ENCODE results near the gene DBR1.

The DBR1 gene

GRCh38 chr3:138132239-138132638 is 42.5 kb downstream of the DBR1 start, which contains the start of gene A4GNT:
TSS of gene A4GNT (minus strand) at chr3:138132390. CDS start at chr3:138131256, 1,134 bp downstream.
- no peak within 1 kb of the TSS for H3K4me3 ChIP-seq (ENCODE audit: low read depth, low read length)
- no peak for TF ChIP-seq CTCF (IDR thresholded peaks at IDR 0.05; ENCODE audit: low read depth, low read length, missing control alignments)
- no peak for DNase-seq (ENCODE audit: low read depth)
- in situ Hi-C loops (cut with HindIII; ENCODE audit: low sequenced_read_pairs): no loop called here

DNA sequence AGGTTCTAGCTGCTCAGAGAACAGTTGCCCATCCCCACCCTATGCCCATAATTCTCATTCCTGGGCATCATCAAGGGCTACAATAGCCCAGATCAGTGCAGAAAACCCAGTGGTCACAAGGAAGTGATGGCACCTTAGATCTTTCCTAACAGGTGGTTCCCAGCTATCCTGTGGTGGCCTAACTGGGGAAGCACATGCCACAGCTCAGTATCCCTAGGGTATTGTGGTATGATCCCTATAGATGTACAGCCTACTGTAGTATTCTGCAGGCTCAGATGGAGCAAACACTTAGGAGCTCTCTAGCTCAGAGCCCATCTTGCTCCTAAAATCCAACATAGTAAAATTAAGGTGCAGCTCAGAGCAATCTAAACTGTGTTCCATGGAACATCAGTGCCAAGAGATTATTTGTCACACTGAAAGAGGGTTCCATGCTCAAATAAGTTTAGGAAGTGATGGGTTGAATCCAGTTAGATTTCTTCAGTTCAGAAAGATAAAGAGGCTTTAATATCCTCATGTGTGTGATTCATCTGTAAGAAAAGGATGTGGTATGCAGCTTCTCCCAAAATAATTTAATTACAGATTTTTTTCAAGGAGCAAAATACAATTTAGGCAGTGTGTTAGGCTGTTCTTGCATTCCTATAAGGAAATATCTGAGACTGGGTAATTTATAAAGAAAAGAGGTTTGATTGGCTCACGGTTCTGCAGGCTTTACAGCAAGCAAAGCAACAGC is 46.9 kb downstream of the DBR1 start:
- H3K4me3 ChIP-seq (ENCODE audit: low read depth, low read length): no peak overlapping the region
- TF ChIP-seq CTCF (IDR thresholded peaks at IDR 0.05; ENCODE audit: low read depth, low read length, missing control alignments): no peak
- no peak for DNase-seq (ENCODE audit: low read depth)
- in situ Hi-C loops (cut with HindIII; ENCODE audit: low sequenced_read_pairs): no loop called here

DNA sequence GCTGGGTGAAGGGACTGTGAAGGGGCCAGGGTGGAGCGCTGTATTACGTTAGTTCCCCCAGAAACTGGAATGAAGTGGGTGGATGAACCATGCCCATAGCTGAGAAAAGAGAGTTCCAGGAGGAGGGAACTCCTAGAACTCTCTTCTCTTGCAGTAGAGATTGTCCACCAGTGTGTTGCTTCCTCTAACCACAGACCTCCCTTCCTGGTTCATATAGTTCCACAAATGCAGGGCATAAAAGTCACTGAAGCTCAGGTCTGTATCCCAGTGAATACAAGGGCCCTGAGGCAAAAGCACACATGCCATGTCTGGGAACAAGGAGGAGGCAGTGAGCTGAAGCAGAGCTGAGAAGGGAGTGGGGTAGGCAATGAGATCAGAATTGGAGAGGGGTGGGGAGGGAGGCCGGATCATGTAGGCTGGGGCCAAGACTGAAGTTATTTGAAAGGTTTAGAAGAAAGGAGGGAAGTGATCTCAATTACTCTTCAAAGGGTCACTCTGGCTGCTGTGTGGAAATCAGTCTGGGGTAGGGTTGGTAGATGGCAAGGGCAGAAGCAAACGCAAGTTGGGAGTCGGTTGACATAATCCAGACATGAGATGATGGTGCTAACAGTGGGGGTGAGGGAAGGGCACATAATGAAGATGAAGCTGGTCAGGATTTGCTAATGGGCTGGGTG is 49.0 kb downstream of the DBR1 start:
- in situ Hi-C loops (cut with HindIII; ENCODE audit: low sequenced_read_pairs): no loop called here
- no peak for DNase-seq (ENCODE audit: low read depth)
- no peak overlapping the region for H3K4me3 ChIP-seq (ENCODE audit: low read depth, low read length)
- TF ChIP-seq CTCF (IDR thresholded peaks at IDR 0.05; ENCODE audit: low read depth, low read length, missing control alignments): no peak

- no peak for DNase-seq (ENCODE audit: low read depth)
- in situ Hi-C loops (cut with HindIII; ENCODE audit: low sequenced_read_pairs): no loop called here
- TF ChIP-seq CTCF (IDR thresholded peaks at IDR 0.05; ENCODE audit: low read depth, low read length, missing control alignments): no peak
- no peak overlapping the region for H3K4me3 ChIP-seq (ENCODE audit: low read depth, low read length)
Measured at GRCh38 chr3:138124706-138125355, 49.9 kb downstream of the DBR1 start.

DNA sequence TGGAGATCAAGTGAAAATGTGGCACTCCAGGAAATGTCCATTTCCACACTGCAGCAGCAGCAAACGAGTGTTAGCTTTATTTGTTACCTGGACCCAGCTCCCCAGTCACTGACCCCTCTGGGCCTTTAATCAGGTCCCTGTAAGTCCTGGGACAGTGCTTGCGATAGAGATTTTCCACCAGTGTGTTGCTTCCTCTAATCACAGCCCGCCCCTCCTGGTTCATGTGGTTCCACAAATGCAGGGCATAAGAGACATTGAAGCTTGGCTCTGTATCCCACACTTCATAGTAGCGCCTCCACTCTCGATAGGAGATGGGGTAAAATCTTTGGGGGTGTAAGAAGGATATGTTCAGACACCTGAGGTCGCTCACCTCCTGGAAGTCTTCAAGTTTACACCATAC is 50.5 kb downstream of the DBR1 start:
- DNase-seq (ENCODE audit: low read depth): no peak
- no peak overlapping the region for H3K4me3 ChIP-seq (ENCODE audit: low read depth, low read length)
- no peak for TF ChIP-seq CTCF (IDR thresholded peaks at IDR 0.05; ENCODE audit: low read depth, low read length, missing control alignments)
- in situ Hi-C loops (cut with HindIII; ENCODE audit: low sequenced_read_pairs): no loop called here

- DNase-seq (ENCODE audit: low read depth): no peak
- no peak overlapping the region for H3K4me3 ChIP-seq (ENCODE audit: low read depth, low read length)
- in situ Hi-C loops (cut with HindIII; ENCODE audit: low sequenced_read_pairs): no loop called here
- TF ChIP-seq CTCF (IDR thresholded peaks at IDR 0.05; ENCODE audit: low read depth, low read length, missing control alignments): no peak
Measured at GRCh38 chr3:138119423-138119766, 55.3 kb downstream of the DBR1 start.

Measured in astrocyte of the cerebellum (primary cell).